Epithelial cell of esophagus (primary cell): ENCODE results near the gene TMOD3.
"Not testable (repeated sequence)": the region's sequence is repeated elsewhere in the genome, so short reads cannot be mapped to it uniquely, and the experiment has no call there.

Experiments
- DNase-seq: peaks from one replicate; pipeline ENCODE4 v3.0.0; 2010; ENCODE audit warnings: low read depth
- H3K4me3 ChIP-seq: 2 replicates; pipeline ENCODE4 v1.5.1; 2011; ENCODE audit warnings: mild to moderate bottlenecking, low read length, control low read depth
- CTCF ChIP-seq: IDR thresholded peaks from 2 replicates; pipeline ENCODE4 v1.5.1; 2011; ENCODE audit warnings: low read depth, mild to moderate bottlenecking, low read length, control low read depth, inconsistent platforms; ENCODE audit not compliant: insufficient read depth; ENCODE audit errors: missing control alignments

Gene TMOD3

DNA sequence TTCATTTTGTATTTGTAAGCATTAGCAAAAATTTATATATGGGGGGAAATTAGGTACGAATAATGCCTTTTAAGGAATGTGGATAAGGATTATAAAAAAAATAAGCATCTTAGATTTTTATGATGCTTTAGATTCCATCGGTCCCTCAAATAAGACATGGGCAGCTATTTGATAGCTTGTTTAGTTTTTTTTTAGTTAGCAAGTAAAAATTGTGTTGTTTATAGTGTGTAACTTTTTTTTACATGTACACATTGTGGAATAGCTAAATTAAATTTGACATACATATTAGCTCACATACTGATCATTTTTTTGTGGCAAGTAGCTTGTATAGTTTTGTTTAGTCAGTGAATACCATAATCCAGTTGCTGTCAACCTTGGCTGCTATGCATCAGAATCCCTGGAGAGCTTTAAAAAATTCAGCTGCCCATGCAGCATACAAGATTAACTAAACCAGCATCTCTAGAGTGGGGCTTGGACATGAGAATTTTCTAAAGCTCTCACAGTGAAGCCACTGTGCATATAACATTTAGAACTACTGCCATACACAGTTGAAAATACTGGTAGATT, 53.9 kb downstream of the TMOD3 start:
- no peak for DNase-seq
- no peak overlapping the region for H3K4me3 ChIP-seq
- TF ChIP-seq CTCF, result no peak

DNA sequence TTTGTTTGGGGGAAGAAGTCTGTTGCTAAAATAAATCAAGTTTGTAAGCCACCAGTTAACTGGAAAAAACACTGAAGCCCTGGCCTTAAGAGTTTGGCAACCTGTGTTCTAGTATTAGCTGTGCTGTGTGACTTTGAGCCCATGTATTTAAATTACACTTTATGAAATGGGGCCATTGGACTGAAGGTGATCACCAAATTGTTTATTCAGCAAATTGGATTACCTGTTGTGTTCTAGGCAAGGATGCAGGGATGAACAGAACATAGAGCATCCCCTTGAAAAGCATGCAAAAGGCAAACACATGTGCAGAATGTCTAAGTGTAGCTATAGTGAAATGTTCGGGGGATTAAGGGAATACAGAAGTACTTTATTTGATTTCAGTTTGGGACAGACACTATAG, 54.6 kb downstream of the TMOD3 start:
- H3K4me3 ChIP-seq, result no peak overlapping the region
- DNase-seq, result no peak
- TF ChIP-seq CTCF, result no peak

- DNase-seq, result peak; percentile 33
- no peak overlapping the region for H3K4me3 ChIP-seq
- no peak for TF ChIP-seq CTCF
These were observed 55.2 kb downstream of the TMOD3 start for GRCh38 chr15:51884517-51885236.

DNA sequence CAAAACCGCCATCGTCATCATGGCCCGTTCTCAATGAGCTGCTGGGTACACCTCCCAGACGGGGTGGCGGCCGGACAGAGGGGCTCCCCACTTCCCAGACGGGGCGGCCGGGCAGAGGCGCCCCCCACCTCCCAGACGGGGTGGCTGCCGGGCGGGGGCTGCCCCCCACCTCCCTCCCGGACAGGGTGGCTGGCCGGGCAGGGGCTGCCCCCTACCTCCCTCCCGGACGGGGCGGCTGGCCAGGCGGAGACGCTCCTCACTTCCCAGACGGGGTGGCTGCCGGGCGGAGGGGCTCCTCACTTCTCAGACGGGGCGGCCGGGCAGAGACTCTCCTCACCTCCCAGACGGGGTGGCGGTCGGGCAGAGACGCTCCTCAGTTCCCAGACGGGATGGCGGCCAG, 56.3 kb downstream of the TMOD3 start:
- DNase-seq, H3K4me3 ChIP-seq: not testable (repeated sequence)

- no peak for DNase-seq
- H3K4me3 ChIP-seq, result no peak overlapping the region
- no peak for TF ChIP-seq CTCF
These were observed 58.6 kb downstream of the TMOD3 start for GRCh38 chr15:51887887-51888592.

DNA sequence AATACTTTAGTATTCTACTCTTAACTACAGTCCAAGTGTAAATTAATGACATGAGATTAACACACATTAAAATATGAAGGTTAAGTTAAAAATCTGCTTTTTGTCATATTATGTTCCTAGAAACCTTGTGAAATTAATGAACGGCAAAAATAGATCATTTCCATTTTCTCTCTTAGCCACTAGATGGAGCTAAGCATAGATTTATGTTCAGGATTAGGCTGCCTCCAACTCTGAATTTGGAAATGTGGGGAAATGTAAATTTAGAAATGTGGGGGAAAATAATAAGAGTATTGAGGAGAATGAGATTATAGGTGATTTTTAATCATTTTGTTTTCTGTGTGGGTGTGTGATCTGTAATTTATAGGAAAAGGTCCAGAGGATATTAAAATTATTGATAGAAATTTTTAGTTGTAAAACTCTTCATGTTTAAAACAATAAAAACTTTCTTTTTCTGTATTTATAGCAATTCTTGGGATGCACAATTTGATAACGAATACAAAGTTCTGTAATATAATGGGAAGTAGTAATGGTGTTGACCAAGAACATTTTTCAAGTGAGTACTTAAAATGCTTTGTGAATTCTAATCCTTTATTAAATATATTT, 59.2 kb downstream of the TMOD3 start:
- TF ChIP-seq CTCF, result peak; percentile 61
- DNase-seq, result peak; percentile 32

GRCh38 chr15:51889486-51889885, 60.0 kb downstream of the TMOD3 start:
- H3K4me3 ChIP-seq, result no peak overlapping the region
- no peak for TF ChIP-seq CTCF
- DNase-seq, result no peak

More for the DNA sequence above, 59.2 kb downstream of the TMOD3 start:
- no peak overlapping the region for H3K4me3 ChIP-seq
